Measurements from ENCODE around the gene MACROD1.

Gene MACROD1

DNA sequence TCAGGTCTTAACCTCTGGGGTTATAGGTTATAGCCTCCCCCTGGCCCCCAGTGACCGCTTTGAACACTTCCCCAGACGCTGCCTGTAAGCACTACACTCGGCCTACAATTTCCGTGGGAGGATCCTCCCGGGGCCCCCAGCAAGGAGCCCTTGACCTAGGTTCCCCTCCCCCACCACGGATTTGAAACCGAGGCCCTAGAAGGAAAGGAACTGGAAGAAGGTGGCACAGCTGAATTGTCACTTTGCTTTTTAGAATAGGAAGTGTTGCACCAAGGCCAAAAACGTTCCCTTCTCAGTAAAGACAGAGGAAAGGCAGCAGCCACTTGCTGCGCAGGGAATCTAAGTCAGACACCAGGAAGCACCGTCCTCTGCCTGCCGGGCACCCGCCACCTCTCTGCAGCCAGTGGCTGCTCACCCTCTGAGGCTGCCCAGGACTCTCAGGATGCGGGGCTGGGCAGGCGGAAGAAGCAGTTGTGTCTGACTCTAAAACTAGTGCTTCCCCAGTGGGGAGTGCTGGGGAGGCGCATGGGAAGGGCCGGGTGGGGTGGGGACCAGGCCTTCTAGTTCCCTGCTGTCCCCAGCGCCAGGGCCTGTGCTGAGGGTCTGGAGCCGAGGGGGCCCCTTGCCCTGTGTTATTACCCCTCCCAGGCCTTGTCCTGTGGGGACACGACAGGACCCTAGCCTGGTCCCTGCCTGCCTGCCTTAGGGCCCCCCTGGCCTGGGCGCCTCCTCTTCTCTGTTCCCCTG, 138.1 kb downstream of the MACROD1 start:
- no peak for DNase-seq

DNA sequence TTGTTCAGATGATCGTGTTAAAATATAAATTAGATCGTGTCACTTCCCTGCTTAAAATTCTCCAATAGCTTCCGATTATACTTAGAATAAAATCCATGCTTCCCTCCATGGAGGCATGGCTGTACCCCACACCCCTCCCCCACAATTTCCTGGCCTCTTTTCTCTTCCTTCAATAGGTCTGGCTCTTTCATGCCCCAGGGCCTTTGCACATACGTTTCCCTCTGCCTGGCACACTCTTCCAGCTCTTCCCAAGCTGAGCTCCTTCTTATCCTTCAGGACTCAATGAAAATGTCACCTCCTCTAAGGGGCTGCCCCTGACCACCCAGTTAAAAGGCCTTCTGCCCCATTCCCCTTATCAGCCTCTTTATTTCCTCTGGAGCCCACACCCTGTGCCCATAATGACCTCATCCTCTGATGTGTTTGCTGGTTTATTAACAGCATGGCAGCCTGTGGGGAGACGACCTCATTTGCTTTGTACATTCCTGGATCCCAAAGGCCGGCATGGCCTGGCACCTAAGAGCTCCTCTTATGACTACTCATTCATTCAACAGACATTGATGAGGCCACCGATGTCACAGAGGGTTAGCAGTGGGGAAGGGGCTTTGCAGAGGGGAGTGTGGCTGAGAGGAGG, 139.2 kb downstream of the MACROD1 start:
- no peak for DNase-seq

DNA sequence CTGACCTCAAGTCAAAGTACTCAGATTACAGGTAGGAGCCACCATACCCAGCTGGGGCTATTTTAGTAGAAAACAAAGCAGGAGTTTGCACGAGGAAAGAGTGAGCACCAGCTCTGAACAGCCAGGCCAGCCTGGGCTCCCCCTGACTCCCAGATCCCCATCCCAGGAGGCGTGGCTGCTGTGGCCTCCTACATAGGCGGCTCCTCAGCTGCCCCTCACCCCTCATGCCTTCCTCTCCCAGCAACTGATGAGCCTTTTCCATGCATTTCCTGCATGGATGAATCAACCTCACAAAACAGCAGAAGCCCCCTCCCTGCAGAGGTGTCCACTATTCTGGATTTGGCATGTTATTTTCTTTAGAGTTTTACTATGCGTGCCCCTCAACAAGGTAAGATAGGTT, 140.7 kb downstream of the MACROD1 start:
- DNase-seq: no peak

DNA sequence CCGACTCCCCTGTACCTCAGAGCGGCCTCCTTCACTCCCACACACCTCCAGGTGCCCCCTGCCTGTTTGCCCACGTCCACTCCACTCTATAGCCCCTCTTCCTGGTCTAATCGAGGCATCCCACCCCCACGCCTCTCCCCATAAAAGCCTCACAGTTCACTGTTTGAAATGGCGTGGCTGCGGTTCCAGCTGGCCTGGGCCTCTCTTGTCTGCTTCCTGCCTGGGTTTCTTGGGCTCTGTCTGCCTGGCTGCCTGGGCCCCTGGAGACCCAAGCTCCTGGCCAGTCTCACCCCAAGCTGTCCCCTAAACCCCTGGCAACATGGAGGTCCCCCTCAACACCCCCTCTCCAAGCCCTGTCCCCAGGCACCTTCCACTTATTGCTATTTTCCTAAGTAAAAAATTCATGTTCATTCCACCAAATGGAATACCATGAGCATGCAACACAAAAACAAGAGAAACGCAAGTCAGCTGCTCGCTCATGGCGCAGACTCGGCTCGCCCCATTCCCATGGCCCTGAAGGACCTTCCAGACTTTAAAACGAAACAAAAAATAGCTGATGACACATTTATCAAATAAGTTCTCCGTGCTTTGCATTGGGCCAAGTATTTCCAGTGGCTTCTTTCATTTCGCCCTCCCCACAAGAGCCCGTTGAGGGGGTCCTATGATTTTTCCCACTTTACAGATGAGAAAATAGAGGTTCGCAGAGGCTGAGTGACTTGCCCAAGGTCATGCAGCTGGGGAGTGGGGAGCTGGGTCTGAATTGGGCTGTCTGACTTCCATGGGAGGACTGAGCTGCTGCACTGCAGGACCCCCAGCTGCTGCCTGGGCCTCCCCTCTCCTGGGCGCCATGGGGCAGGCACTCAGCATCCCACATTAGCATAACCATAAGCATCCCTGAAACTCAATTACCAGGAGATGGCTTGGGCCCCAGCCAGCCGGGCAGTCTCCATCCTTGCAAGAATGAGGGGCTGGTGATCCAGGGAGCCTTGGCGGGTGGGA, 141.9 kb downstream of the MACROD1 start:
- DNase-seq: no peak

DNA sequence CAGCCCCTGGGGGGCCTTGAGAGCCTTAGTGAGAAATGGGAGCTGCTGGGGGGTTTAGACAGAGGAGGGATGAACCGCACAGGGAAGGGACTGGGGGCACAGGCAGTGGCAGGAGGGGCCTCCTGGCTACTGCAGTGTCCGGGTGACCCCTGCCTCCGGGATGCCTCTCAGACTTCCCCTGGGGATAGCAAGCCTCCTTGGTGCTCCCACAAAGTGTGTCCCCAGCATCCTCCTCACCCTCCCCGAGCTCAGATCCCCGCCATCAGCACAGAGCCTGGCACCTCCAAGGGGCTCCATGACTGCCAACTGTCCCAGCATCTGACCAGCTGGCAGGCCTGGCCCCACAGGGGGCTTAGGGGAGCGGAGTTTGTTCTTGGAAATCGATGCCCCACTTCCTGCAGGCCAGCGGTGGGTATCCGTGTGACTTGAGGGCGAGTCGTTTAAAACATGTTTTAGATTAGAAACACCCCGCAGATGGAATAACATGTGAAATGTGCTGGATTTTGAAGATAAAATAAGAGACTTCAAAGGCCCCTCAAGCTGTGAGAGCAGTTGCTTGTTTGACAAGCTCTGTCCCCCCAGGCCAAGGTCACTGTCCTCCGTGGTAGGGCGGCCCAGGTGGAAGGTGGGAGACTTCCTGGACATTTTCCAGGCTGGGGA, 143.7 kb downstream of the MACROD1 start:
- DNase-seq: no peak

DNA sequence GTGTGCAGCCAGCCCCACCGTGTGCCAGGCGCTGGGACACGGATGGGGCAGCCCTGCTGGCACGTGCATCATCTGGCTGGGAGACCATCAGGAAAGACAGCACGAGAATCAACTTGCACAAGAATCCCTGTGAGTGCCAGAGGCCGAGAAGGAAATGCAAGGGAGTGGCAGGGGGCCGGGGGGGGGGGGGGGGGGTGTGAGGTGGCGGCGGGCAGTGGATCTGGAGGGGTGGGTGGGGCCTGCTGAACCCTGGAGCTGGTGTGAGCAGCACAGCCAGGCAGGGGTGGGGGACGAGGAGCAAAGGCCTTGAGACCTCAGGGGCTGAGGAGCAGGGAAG, 144.2 kb downstream of the MACROD1 start:
- DNase-seq: no peak

DNA sequence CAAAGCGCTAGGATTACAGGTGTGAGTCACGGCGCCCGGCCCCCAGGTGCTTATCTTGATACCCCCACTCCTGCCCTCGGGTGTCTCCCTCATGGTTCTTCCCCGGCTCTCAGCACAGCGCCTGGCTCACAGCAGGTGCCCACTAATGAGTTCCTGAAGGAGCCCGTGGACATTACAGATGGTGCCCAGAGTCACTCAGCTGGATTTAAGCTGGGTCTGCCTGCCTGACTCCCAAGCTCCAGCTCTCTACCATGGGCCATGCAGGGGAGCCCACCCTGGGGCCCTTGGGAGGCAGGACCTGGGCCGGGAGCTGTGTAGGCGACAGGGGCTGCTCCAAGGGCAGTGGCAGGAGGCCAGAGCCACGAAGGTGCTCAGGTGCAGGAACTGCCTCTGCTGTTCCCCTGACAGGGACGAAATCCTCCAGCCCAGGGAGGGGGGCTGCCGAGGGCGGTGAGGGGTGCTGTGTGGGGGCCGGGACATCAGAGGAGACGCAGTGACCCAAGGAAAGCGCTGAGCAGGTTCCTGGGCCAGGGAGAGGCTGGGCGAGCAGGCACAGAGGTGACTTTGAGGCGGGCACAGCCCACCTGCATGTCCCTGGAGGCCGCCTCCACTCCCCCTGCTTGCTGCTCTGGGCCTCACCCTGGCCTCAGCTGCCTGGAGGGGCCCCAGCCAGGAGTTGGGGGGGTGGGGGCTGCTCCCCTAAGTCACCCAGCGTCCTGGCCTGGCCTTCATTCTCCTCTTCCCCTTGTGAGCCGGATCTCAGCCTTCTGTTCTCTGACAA, 144.7 kb downstream of the MACROD1 start:
- DNase-seq: no peak

DNA sequence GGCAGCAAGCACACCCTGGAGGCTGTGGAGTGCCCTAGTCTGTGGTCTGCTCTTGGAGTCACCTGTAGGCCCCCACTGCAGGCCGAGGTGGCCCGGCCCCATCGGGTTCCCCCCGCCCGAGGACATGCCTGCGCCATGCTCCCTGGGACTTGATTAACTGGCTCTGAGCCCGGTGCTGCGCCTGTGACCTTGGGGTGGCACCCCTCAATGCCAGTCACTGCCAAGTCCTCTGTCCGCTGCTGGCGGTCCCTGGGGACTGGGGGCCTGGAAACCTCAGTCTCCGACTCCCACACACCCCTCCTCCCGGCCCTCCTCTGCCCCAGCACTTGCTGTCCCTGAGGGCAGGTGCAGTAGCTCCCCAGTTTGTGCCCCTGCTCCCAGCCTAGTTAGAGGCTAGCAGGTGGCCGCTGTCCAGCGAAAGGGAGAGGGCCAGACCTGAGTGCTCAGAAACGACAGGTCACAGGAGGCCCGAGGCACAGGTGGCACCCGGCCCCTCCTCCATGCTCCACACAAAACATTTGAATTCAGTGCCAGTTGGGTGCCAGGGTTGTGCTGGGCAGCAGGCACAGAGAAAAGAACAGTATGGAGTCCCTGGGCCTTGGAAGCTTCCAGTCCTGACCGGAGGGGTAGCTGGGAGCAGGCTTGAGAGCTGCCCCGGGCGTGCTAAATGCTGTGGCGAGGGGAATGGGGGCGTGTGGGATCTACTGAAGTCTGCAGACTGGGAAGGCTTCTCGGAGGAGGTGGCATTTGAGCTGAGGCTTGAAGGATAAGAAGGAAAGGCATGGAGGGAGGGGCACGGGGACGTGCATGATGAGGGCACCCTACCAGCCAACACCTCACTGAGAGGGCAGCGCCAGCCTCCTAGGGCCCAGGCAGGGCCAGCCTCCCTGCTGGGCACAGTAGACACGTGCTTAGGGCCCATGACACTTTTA, 146.5 kb downstream of the MACROD1 start:
- DNase-seq: no peak

DNA sequence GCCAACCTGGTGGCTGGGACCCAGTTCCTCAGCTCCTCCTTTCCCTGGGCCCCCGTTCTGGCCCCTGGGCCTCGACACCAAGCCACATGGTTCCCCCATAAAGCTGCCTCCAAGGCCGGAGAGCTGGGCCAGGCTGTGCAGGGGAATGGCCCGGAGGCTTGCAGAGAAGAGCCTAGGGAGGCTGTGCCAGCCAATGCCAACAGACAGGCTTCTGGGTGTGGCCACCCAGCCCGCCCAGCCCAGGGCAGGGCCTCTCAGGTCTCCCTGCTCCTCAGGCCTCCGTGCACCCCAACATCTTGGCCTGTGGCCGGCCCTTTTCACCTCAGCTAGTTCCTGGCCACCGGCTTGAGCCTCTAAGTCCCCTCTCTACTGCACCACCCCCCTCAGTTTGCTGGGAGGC, 147.6 kb downstream of the MACROD1 start:
- no peak for DNase-seq

DNA sequence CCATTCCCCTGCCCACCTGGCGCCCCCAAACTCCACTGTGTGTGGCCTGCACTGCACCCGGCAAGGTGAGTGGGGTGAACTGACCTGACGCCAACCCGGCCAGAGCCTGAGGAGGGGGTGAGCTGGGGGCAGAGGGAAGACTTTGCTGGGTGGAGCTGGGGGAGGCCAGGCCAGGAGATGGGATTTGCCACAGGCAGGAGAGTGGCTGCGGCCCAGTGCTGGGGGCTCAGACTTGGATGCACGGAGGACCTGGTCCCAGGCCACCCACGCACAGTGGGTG, 148.0 kb downstream of the MACROD1 start:
- no peak for DNase-seq

DNA sequence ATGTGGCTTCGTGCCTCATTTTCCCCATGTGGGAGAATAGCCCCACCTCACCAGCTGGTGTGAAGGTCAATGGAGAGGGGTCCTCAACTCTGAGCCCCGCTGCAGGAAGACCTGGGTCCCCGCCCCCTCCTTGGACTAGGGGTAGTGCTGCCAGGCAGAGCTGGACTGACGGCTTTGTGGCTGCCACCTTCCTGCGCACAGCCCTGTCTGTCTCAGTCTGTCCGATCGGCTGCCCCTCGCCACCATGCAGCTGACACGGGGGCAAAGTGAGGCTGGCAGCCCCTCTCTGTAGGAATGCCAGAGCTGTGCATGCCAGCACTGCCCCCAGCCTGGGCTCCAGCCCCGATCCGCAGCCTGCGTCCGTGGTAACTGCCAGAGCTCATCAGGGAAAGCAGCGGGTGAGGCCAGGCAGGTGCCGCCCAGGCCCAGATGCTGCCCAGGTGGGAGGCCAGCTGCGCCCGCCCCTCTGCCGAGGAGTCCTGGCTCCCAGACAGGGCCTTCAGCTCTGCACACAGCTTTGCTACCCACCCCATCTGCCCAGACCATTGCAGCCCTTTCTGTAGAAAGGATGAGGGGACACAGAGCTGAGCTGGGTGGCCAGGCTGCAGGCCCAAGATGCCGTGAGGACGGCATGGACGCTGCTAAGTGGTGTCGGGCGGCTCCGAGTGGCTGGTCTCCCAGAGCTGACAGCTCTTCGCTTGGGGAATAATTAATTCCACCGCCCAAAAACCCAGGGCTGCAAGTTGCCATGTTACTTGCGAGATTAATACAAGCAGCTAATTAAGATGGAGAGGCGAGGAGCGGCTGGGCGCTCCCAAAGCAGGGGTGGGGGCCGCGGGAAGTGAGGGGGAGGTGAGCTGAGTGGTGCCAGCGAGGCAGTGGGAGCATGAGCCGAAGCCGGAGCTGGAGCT, 149.7 kb downstream of the MACROD1 start:
- no peak for DNase-seq

DNA sequence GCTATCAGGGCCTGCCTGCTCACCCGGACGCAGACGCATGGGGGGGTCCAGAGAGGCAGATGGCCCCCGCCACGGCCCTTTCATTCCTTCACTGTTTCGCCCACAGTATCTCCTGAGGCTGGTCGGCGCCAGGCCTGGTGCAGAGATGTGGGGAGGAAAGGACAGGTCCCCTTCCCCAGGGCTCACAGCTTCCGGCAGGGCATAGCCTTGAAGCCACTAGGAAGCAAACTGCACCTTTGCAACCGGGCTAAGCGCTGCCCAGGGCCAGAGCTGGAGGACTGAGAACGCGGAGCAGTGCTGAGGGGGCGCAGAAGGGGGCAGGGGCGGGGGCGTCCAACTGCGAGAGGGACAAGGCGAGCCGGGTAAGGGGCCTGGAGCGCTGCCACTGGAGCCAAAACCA, 150.4 kb downstream of the MACROD1 start:
- DNase-seq: no peak

DNA sequence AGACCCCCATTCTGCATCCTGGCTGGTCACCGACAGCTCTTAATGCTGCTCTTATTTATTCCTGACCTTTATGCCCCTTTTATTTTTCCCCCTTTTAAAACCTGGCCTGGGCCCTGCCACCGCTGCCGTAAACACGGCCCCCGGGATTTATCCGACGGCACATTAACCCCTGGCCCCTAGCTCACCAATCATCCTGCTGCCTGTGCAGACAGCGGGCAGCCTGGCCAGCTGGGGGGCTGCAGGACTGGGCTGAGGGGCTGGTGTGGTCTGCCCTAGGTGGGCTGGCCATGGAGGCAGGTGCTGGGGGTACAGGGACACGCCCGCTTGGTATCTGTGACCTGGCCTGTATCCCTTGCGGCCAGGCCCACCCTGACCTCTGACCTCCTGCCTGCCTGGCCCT, 151.6 kb downstream of the MACROD1 start:
- no peak for DNase-seq

DNA sequence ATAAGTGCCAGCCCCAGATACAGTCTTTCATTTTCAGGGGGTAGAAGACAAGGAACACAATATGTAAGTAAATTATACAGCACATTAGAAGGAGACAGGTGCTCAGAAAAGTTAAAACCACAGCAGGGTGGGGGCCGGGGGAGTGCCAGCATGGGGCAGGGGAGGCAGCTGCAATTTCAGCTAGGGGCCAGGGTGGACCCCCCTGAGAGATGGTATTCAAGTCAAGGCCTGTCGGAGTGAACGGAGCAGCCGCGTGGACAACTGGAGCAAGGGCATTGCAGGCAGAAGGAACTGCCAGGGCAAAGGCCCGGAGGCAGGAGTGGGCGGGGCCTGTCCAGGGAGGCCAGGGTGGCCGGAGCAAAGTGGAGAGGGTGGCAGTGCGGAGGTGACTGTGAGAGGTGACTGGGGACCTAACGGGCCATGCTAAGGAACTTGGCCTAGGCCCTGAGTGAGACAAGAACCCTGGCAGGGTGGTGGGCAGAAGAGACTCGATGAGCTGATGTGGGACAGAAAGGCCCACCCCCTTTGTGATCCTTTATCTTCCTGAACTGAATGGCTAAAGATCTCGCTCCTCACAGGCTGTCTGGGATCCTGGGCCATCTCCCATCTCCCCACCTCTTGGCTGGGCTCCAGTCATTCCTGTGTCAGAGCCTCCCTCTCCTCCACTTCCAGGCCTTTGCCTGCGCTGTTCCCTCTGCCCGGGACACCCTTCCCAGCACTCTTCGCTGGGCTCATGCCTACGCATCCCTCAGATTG, 152.6 kb downstream of the MACROD1 start:
- no peak for DNase-seq

DNA sequence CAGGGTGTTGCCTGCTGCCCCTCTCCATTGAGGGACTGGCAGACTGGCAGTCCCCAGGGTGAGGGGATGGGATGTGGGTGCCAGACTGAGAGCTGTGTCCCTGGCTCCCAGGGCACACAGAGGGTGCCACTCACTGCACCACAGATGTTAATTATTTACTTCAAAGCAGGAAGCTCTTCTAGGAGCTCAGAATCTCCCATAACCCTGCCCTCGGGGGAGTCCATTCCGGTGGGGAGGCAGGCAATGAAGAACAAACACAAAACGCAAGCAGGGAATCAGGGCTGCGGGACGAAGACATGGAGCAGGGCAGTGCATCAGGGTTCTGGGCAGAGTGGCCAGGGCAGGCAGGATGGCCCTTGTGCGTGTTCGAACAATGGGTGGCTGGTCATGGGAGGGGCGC, 154.5 kb downstream of the MACROD1 start:
- DNase-seq: no peak

DNA sequence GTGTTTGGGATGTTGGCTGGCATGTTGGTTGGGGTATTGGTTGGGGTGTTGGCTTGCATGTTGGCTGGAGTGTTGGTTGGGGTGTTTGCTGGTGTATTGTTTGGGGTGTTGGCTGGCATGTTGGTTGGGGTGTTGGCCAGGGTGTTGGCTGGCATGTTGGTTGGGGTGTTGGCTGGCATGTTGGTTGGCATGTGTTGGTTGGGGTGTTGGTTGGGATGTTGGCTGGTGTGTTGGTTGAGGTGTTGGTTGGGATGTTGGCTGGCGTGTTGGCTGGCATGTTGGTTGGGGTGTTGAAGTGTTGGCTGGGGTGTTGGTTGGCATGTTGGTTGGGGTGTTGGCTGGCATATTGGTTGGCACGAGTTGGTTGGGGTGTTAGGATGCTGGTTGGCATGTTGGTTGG, 155.1 kb downstream of the MACROD1 start:
- DNase-seq: no peak

DNA sequence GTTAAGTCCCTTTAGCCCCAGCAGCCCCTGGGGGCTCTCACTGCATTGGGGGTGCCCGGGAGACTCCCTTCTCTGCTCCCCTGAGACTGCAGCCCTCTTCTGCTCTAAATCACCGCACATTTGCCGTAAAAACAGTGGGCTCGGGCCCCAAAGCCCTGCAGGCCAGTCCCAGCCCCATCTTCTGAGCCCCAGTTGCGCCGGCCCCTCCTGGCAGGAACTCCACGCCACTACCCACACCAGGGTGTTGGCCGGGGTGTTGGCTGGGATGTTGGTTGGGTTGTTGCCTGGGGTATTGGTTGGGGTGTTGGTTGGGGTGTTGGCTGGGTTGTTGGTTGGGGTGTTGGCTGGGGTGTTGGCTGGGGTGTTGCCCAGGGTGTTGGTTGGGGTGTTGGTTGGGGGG, 156.2 kb downstream of the MACROD1 start:
- no peak for DNase-seq

DNA sequence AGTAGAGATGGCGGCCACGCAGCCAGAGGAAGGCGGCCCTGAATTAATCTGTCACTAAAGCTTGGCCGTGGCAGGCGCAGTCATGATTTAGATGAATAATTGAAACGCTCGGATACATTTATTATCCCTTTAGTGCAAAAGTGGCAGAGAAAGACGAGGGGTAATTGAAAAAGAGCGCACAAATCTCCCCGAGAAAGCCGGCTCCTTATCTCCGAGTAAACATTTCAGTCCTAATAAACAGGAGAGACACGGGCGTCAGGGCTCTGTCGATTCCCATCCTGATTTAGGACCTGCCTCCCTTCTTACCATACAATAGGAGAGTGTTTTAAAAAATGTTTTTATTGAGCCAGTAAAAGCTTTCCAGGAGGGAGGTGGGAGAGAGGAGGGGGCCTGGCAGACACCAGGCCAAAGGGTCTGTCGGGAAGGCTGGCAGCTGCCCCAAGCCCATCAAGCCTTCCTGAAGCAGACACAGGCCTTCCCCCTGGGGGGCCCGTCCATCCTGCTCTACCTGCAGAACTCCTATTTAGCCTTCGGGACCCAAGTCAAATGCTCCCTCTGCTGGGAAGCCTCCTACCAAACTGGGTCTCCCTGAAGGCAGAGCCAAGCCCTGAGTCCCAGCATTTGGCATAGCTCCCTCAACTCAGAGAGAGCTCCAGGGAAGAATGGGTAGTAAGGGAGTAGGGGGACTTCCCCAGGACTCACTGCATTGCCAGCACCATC, 156.8 kb downstream of the MACROD1 start:
- no peak for DNase-seq

All from GOT3 (cell line).